H7 (cell line): ENCODE results near the gene COL27A1. TPM values are rescaled to one million over a fixed set of nuclear protein-coding genes. Genes with fewer than 3 reads are reported as not detected.
A peak's percentile ranks its signal among the peaks of the same experiment; 100 is the strongest.

Experiments used
- DNase-seq: peaks from one replicate; pipeline ENCODE4 v3.0.0; 2012
- H3K27me3 ChIP-seq: 2 replicates; pipeline ENCODE4 v1.6.0; 2011; ENCODE audit warnings: mild to moderate bottlenecking, low read length; ENCODE audit not compliant: control insufficient read depth, insufficient read depth
- H3K36me3 ChIP-seq: replicated peaks from 2 replicates; pipeline ENCODE4 v1.5.1; 2011; ENCODE audit warnings: low read length; ENCODE audit not compliant: control insufficient read depth, insufficient read depth
- H3K4me3 ChIP-seq: 2 replicates; pipeline ENCODE4 v1.5.1; 2011; ENCODE audit warnings: low read depth, mild to moderate bottlenecking, control low read depth, low read length, moderate library complexity; ENCODE audit not compliant: insufficient read depth
- total RNA-seq: library from RNA; depleted of rRNA; stranded (reverse); fragments of >200 nt; shearing (Covaris generic); gene quantifications from 2 replicates; pipeline ENCODE4 v1.2.3, GENCODE V29; 2014

Gene COL27A1
- total RNA-seq, 1 experiment from 2014 or later, result 10.5 TPM

- H3K4me3 ChIP-seq, result no peak overlapping the region
- peaks cover 3% of the 10 kb centered on the region for H3K36me3 ChIP-seq
- DNase-seq, result no peak
- H3K27me3 ChIP-seq, result no peaks in the 10 kb centered on the region
These were observed 60.7 kb downstream of the COL27A1 start for GRCh38 chr9:114216081-114216480.

GRCh38 chr9:114216976-114217375 is 61.6 kb downstream of the COL27A1 start:
- Histone ChIP-seq H3K27me3 (no peaks in the 10 kb centered on the region), H3K4me3 (no peak overlapping the region), H3K36me3 (peaks cover 3% of the 10 kb centered on the region)
- DNase-seq, result no peak

- no peak overlapping the region for H3K4me3 ChIP-seq
- H3K36me3 ChIP-seq, result no peaks in the 10 kb centered on the region; the same call in 1 of the 2 replicates
- no peaks in the 10 kb centered on the region for H3K27me3 ChIP-seq
- DNase-seq, result no peak
These were observed 63.2 kb downstream of the COL27A1 start for GRCh38 chr9:114218264-114219120.

- H3K36me3 ChIP-seq, result no peaks in the 10 kb centered on the region; the same call in 1 of the 2 replicates
- DNase-seq, result no peak
- H3K4me3 ChIP-seq, result no peak overlapping the region
- no peaks in the 10 kb centered on the region for H3K27me3 ChIP-seq
These were observed 64.8 kb downstream of the COL27A1 start for GRCh38 chr9:114220061-114220541.

- H3K27me3 ChIP-seq, result no peaks in the 10 kb centered on the region
- H3K4me3 ChIP-seq, result no peak overlapping the region
- no peaks in the 10 kb centered on the region; the same call in 1 of the 2 replicates for H3K36me3 ChIP-seq
- DNase-seq, result no peak
These were observed 66.5 kb downstream of the COL27A1 start for GRCh38 chr9:114221706-114222465.

GRCh38 chr9:114223564-114224246 is 68.4 kb downstream of the COL27A1 start:
- Histone ChIP-seq H3K4me3 (no peak overlapping the region), H3K27me3 (no peaks in the 10 kb centered on the region), H3K36me3 (no peaks in the 10 kb centered on the region; the same call in 1 of the 2 replicates)
- DNase-seq, result no peak

GRCh38 chr9:114224247-114224610 is 68.9 kb downstream of the COL27A1 start:
- H3K27me3 ChIP-seq, result no peaks in the 10 kb centered on the region
- DNase-seq, result peak; percentile 78
- H3K4me3 ChIP-seq, result no peak overlapping the region
- no peaks in the 10 kb centered on the region; the same call in 1 of the 2 replicates for H3K36me3 ChIP-seq

GRCh38 chr9:114225561-114226212 is 70.3 kb downstream of the COL27A1 start:
- Histone ChIP-seq H3K27me3 (no peaks in the 10 kb centered on the region), H3K4me3 (no peak overlapping the region), H3K36me3 (no peaks in the 10 kb centered on the region; the same call in 1 of the 2 replicates)
- DNase-seq, result no peak

- Histone ChIP-seq H3K36me3 (no peaks in the 10 kb centered on the region), H3K4me3 (no peak overlapping the region), H3K27me3 (no peaks in the 10 kb centered on the region)
- no peak for DNase-seq
These were observed 71.1 kb downstream of the COL27A1 start for GRCh38 chr9:114226246-114227055.

- no peaks in the 10 kb centered on the region for H3K27me3 ChIP-seq
- no peak overlapping the region for H3K4me3 ChIP-seq
- DNase-seq, result no peak
- H3K36me3 ChIP-seq, result no peaks in the 10 kb centered on the region
These were observed 72.1 kb downstream of the COL27A1 start for GRCh38 chr9:114227288-114228015.

- H3K4me3 ChIP-seq, result no peak overlapping the region
- no peak for DNase-seq
- no peaks in the 10 kb centered on the region for H3K36me3 ChIP-seq
- no peaks in the 10 kb centered on the region for H3K27me3 ChIP-seq
These were observed 72.9 kb downstream of the COL27A1 start for GRCh38 chr9:114228016-114228808.

GRCh38 chr9:114229295-114229694 is 74.0 kb downstream of the COL27A1 start:
- Histone ChIP-seq H3K27me3 (no peaks in the 10 kb centered on the region), H3K36me3 (no peaks in the 10 kb centered on the region), H3K4me3 (no peak overlapping the region)
- DNase-seq, result peak; percentile 74
